Measurements from ENCODE around the gene LYPD1.

The LYPD1 gene

GRCh38 chr2:132632000-132632649 lies 37.9 kb downstream of the LYPD1 start:
- DNase-seq (ENCODE audit: low read depth), result no peak

DNA sequence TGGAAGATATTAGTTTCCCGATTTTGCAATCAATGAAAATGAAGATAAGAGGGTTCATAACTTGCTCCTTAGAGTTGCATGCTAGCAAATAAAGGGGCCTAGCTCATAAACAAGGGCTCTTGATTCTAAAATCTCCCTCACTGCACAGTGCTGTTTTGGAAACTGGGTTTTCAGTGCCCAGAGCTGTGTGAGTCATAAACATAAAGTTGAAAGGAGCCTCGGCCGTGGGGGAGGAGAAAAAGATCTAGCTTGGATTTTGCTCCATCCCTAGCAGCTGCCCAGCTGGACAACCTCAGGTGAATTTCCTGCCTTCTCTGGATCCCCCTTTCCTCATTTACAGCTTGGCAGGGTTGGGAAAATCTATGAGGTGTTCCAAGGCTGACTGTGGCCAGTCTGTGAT lies 42.5 kb downstream of the LYPD1 start:
- no peak for DNase-seq (ENCODE audit: low read depth)

- no peak for DNase-seq (ENCODE audit: low read depth)
Observed at GRCh38 chr2:132623096-132623839, 46.7 kb downstream of the LYPD1 start.

DNA sequence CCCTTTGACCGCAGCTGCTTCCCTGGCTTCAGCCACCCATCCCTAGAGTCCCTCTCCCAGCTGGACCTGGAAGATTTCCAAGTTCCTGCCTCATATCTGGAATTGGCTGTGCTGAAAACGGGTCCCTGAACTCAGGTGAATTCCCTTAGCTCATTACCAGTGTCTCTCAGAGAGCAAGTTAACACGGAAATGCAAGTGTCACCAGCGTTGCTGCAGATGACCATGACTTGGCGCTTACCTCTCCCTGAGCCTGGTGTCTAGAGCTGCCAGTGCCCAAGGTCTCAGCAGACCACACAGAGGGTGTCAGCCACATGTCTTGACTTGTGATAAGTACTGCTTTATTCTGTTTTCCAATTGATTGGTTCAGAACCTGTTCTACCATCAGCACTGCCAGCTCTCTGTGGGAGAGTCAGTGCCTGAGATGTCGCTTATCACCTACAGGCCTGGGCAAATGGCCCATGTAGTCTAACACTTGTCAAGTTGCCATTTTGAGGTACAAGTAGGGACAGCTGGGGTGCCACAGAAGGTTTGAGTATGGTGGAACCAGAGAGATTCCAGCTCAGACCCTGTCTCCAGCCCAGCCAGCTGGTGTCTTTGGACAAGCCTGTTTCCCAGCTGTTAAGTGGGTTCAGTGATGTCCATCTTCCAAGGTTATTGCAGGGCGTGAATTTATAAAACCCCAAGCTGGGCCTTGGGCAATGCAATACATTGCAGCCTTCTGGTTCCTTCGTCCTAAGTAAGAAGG lies 48.7 kb downstream of the LYPD1 start:
- DNase-seq (ENCODE audit: low read depth), result no peak

DNA sequence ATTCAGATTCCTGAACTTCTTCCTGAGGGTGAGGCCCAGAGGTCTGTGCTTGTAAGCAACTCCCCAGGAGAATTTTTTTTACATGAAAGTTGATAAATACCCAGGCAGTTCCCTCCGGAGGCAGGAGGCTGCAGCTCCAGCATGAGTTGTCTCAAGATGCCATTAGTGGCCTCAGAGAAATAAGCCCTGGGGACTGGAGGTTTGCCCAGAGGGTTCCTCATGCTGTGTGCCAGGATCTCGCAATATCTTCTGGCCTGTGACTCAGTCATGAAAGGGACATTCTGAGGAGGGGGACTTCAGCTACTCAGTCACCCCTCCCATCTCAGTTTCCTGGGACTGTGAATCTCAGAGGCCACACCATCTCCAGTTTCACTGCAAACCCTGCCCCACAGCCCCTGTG lies 49.9 kb downstream of the LYPD1 start:
- no peak for DNase-seq (ENCODE audit: low read depth)

DNA sequence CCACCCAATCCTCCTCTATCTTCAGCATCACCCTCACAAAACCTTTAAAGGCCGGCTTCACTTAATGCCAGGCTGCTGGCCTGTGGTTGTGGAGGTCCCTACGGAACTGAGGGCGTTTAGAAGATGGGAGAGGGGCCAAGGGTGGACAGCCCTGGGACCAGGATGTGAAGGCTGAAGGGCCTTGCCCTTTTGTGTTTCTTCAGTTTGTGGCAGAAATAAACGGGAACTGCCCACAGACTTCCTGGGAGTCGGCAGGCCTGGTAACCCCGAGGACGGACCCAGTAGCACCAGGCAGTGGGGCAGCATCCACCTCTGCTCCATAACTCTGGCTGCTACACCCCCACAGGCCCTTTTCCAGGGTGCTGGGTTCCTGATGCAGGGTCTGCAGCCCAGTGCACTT lies 51.3 kb downstream of the LYPD1 start:
- DNase-seq (ENCODE audit: low read depth), result no peak

DNA sequence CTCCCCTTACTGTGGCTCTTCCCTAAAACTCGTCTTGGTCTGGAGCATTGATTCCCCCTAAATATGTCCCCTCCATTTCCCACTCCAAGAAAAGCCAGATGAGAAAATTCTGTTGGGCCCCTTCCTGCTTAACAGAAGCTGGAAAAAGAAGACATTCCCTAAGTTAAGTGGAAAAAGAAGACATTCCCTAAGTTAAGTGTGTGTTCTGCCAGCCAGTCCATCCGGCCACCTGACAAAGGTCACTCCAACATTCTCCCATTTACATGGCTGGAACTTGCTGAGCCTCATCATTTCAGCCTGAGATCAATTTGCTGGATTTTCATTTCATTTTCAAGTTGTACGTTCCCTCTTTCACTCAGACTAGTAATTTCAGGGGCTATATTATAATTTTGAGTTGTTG lies 52.0 kb downstream of the LYPD1 start:
- DNase-seq (ENCODE audit: low read depth), result no peak

- no peak for DNase-seq (ENCODE audit: low read depth)
Observed at GRCh38 chr2:132615329-132616085, 54.5 kb downstream of the LYPD1 start.

GRCh38 chr2:132611719-132612118 lies 58.3 kb downstream of the LYPD1 start:
- DNase-seq (ENCODE audit: low read depth), result no peak

- no peak for DNase-seq (ENCODE audit: low read depth)
Observed at GRCh38 chr2:132609101-132609890, 60.7 kb downstream of the LYPD1 start.

GRCh38 chr2:132608311-132608710 lies 61.7 kb downstream of the LYPD1 start:
- no peak for DNase-seq (ENCODE audit: low read depth)

- no peak for DNase-seq (ENCODE audit: low read depth)
Observed at GRCh38 chr2:132607426-132608090, 62.4 kb downstream of the LYPD1 start.

DNA sequence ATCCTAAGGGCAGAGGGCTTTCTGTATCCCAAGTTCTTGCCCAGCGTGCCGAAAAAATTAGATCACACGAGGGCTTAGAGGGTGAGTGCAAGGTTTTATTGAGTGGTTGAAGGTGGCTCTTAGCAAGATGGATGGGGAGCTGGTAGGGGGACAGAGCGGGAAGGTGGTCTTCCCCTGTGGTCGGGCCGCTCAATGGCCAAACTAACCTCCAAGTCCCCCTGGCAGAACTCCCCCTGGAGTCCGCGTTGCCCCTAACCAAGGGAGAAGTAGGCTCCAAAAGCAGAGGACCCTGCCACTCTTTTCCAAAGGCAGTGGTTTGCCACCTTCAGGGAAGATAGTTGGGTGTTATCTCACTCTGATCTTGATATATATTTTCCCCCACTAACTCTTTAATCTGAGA lies 63.4 kb downstream of the LYPD1 start:
- DNase-seq (ENCODE audit: low read depth), result no peak

DNA sequence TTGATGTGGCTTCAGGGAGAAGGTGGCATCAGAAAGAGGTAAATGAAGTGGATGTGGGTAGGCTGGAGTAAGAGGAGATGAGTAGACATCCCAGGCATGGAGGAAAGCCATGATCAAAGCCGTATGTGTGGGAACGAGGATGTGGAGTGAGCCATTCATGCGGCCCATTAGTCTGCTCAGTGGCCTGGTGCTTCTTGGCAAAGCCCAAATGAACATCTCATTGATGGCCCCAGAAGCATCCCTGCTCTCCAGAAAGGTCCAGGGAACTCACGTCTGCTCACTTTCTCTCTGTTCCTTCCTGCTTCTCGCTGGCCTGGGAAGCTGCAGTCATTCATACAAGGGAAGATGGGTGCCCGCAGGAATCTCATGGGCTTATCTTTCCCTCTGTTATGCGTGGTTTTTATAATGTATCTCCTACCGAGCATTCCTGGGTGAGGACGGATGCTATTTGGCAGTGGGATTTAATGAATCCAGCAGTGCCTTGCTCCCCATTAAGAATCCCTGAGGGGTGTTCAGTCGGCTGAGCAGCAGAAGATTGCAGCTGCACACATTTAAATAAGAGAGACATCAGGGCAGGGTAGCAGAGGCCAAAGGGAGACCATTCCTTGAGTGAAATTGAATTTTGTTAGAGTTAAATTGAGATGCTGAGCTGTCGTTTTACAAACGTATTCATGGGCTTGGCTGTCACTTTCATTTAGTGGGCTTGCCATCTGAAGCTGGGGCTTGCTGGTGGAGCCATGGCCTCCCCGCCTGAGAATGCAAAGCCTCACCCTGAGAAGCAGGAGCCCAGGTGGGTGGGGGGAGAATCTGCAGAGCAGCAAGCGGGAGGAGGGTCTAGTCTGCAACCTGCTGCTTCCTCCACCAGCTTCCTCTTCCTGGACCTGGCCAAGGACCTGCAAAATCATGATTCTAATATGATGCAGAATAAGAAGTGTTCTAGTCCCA lies 64.5 kb downstream of the LYPD1 start:
- no peak for DNase-seq (ENCODE audit: low read depth)

GRCh38 chr2:132604561-132604960 lies 65.4 kb downstream of the LYPD1 start:
- DNase-seq (ENCODE audit: low read depth), result no peak

- DNase-seq (ENCODE audit: low read depth), result no peak
Observed at GRCh38 chr2:132599556-132599955, 70.4 kb downstream of the LYPD1 start.

GRCh38 chr2:132598536-132598935 lies 71.5 kb downstream of the LYPD1 start:
- DNase-seq (ENCODE audit: low read depth), result no peak

GRCh38 chr2:132597831-132598230 lies 72.2 kb downstream of the LYPD1 start:
- DNase-seq (ENCODE audit: low read depth), result no peak

DNA sequence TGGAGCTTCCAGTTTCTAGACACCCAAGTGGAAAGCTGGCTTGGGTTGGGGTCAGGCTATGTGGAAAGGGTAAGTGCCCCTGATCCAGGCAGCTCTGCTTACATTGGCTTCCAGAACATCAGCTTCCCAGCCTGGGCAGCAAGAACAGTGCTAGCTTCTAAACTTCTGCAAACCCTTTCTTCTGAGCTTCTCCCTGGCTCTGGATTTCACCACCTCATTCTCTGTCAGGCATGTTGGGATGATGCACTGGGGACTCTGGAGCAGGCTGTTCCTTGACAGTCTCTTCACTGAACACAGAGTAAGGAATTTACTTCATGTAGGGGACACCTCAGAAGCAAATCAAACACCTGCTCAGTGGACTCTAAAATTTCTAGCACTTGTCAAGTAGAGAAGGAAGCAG lies 72.8 kb downstream of the LYPD1 start:
- no peak for DNase-seq (ENCODE audit: low read depth)

DNA sequence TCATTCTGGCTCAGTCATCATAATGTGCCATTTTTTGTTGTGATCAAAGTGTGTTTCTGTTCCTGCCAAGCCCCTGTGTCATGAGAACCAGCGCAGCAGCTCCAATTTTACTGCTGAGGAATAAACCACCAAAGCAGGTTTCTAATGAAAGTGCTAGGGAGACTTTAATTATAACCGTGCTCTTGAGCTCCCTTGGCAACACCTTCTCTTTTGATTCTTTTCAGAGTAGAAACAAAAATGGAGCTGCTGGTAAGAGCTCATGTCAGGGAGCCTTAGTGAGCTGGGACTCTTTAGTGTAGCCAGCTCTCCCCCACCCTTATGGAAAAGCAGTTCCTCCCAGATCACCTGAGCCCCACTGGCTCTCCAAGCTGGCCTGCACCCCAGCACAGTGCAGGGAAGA lies 74.3 kb downstream of the LYPD1 start:
- no peak for DNase-seq (ENCODE audit: low read depth)
